Activated CD4-positive, alpha-beta T cell treated with anti-CD3 and anti-CD28 coated beads, Interleukin-2, Interleukin-6, amounts not matched to agents 100 ng/mL and 50 ng/mL, durations not matched to agents 16 hours and 8 hours (primary cell): ENCODE results near the gene CELA1.
"Not testable (repeated sequence)": the region's sequence is repeated elsewhere in the genome, so short reads cannot be mapped to it uniquely, and the experiment has no call there.

Experiments used
- DNase-seq: peaks from one replicate; pipeline ENCODE4 v3.0.0-alpha.2; 2020

CELA1 gene

DNA sequence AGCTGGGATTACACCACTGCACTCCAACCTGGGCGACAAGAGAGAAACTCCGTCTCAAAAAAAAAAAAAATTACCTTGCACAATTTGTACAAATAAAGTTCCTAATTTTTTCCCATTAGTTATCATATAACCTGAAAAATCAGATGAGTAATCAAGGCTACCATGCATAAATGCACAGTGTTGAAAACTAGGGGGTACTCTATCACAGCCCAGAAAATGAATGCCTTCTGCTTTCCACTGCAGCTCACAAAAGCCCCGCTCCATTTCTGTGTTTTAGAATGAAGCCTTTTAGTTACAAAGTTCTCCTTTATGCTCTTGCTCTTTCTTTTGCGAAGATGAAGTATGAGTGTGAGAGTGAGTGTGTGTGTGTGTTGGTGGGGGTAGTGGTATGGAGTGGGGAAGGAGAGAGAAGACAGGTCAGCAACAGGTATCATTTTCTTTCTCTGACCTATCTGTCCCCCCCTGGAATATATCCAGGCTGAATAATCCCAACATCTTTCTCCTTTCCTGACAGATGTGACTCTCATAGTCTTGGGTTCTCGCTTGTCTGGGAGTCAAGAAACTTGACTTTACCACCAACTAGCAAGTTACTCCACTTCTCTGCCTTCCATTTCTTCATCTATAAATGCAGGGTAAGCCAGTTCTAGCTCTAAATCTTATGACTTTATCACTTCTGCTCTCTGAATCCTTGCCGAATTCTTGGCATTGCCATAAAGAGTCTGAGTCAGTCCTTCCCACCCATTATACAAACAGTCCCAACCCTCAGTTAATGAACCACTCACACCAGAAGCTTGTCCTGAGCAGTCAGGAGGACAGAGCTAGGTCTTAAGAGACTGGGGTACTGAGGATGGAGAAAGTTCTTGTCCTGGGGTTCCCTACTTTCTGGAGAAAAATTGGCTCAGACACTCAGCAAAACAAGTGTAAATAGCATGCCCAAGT lies 38.6 kb downstream of the CELA1 start:
- no peak for DNase-seq

DNA sequence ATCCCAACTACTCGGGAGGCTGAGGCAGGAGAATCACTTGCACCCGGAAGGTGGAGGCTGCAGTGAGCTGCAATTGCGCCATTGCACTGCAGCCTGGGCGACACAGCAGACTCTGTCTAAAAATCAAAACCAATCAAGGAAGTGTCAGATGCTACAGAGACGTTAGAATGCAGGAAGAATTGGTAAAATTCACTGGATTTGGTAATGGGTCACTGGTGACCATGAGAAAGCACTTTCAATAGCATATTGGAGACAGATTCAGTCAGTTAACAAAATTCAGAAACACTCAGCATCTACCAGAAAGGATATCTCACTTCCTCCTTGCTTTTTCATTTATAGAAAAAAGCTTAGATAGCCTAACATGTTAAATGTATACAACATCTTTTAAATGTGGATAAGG lies 40.0 kb downstream of the CELA1 start:
- no peak for DNase-seq

DNA sequence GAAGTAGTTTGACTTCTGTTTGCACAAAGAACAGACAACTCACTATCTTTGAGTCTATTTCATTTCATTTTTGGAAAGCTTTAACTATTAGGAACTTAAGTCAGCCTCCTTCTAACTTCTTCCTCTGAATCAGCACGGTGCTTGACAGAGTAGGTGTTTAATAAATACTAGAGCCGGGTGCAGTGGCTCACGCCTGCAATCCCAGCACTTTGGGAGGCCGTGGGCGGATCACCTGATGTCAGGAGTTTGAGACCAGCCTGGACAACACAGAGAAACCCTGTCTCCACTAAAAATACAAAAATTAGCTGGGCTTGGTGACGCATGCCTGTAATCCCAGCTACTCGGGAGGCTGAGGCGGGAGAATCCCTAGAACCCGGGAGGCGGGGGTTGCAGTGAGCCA lies 45.7 kb downstream of the CELA1 start:
- not testable (repeated sequence) for DNase-seq

DNA sequence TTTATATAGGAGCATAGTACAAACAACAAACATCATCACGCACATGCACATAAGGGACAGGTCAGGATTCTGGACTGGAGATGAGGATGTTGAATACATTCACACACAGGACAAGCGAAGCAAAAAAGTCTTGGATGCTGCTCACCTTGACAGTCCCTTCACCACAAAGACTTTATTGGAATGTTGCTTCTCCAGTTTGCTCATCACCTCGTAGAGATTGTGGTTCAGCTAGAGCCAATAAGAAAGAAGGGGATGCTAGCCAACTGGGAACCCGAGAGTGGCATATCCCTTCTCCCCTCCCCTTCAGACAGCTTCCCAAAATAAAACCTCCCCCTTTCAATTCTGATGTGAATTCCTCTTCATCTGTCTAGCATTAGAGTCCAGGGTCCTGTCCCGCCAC lies 50.8 kb downstream of the CELA1 start:
- DNase-seq = no peak

DNA sequence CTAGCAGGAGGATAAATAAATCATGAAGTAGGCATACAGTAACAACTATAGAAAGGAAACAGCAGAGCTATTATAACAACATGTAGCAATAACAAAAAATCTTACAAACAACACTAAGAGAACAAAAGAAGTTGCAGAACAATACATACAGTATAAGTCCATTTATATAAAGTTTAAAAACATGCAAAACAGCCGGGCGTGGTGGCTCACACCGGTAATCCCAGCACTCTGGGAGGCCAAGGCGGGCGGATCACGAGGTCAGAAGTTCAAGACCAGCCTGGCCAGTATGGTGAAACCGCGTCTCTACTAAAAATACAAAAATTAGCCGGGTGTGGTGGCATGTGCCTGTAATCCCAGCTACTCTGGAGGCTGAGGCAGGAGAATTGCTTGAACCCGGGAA lies 52.4 kb downstream of the CELA1 start:
- DNase-seq = not testable (repeated sequence)

DNA sequence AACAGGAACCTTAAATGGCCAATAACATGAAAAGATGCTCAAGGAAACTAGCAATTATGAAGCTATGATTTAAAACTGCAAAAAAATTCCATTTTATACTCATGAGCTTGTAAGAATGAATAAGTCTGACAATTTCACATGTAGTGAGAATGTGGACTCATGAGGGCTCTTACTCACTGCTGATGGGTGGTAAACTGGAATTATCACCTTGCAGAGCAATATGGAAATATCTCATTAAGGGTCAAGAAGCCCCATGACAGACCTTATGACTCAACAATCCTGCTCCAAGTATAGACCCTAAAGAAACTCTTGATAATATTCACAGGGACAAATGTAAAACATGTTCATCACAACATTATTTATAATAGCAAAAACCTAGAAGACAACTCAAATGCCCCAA lies 52.8 kb downstream of the CELA1 start:
- no peak for DNase-seq

DNA sequence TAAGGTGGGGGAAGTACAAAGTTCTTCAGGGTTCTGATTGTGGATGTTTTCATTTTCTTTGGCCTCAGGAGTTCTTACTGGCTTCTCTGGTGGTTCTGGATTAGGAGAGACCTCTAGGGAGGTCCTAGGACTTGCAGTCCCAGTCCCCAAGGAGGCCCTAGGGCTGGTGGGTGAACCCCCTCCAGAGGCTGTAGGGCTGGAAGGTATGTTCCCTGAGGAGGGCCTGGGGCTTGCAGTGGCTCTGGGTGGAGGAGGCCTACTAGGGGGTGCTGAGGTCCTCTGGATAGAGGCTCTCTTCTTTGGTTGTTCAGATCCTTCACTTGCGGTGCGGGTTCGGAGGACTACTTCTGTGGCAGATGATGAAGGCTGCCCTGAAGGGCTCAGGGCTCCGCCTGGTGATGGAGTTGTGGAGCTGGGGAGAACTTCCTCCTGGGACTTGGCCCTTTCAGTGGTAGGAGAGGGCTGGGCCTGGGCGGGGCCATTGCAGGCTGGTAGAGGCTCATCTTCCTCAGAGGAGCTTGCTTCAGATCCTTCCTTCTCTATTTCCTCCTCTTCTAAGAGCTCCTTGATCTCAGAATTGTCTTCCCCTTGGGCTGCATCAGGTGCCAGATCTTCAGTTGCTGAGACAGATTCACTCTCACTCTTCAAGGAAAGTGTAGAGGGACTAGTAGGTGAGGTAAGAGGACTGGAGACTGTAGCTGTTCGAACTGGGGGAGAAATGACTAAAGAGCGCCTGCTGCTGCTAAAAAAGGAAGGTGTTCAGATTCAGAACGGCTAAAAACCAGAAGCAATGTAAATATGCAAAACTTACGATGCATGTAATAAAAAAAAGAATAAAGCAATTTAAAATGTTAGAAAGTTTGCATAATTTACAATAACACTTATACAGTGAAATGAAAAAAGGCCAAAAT lies 54.6 kb downstream of the CELA1 start:
- DNase-seq = not testable (repeated sequence)

DNA sequence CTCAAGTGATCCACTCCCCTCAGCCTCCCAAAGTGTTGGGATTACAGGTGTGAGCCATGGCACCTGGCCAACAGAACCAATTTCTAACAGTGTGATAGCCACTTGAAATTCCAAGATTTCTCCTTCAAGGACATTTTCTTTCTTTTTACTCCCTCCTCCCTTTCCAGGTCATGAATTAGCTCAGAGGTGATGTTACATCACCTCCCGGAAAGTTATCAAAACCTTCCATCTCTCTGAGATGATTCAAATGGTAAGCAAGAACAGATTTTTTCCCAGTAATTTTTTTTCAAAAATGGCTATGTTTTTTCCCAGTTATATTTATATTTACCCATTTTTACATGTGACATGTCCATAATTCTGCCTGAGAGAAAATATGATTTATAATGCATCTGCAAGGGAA lies 60.6 kb downstream of the CELA1 start:
- DNase-seq = no peak

DNA sequence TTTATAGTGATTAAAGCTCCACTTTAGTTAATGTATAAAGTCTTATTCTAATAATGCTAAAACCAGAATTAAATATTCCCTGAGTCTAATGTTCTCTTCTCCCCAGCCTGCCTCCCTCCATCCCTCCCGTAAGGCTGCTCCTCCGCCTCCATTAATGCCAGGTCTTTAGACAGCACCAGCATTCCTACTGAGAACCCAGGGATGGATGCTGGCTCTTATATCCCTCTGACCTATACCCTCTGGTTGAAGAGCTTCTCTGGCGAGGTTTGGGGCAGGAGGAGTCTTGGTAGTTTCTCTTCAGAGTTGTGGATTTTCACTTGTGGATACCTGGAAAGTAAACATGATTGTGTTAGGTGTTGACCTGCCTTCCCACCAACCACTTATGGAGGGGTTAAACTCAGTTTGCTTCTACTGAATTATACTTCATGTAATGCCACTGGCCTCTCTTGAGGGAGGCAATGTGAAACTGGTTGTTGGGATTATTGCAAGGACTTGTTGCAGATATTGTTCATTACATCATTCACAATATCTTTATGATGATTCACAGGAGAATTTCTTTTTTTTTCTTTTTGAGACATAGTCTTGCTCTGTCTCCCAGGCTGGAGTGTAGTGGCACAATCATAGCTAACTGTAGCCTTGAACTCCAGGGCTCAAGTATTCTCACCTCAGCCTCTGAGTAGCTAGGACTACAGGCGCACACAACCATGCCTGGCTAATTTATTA lies 65.1 kb downstream of the CELA1 start:
- DNase-seq = no peak
